Thyroid gland (tissue), 4 donors: Measurements from ENCODE around the gene CSF2. TPM values are rescaled to one million over a fixed set of nuclear protein-coding genes. Genes with fewer than 3 reads are reported as not detected.

ENCODE experiments used
- DNase-seq, 2 donors: peaks; one replicate each; pipeline ENCODE4 v3.0.0-alpha.2; 2019
- H3K27ac ChIP-seq, 3 donors: fragments of 200-600 bp; sonication (generic); 1 replicate in 2 of 3; 2 replicates in 1 of 3; pipeline ENCODE4 v1.5.1; 2016 to 2019; ENCODE audit warnings: mild to moderate bottlenecking in 1 of 3, moderate library complexity in 1 of 3
- H3K27me3 ChIP-seq: fragments of 200-600 bp; sonication (generic); one replicate; pipeline ENCODE4 v1.5.1; 2019
- H3K36me3 ChIP-seq, 2 donors: fragments of 200-600 bp; sonication (generic); one replicate each; pipeline ENCODE4 v1.5.1; 2016 to 2019
- H3K4me1 ChIP-seq, 2 donors: fragments of 200-600 bp; sonication (generic); one replicate each; pipeline ENCODE4 v1.5.1; 2017 to 2019
- H3K4me3 ChIP-seq, 3 donors: fragments of 200-600 bp; sonication (generic); replicated peaks in 1 of 3; 1 replicate in 2 of 3; 2 replicates in 1 of 3; pipeline ENCODE4 v1.5.1; 2016; ENCODE audit warnings: mild to moderate bottlenecking in 1 of 3
- H3K9me3 ChIP-seq: fragments of 200-600 bp; sonication (generic); one replicate; pipeline ENCODE4 v1.5.1; 2017
- POLR2A ChIP-seq, 2 donors: fragments of 450-650 bp; IDR thresholded peaks; one replicate each; pipeline ENCODE4 v1.6.1; 2017; ENCODE audit warnings: antibody characterized with exemption in 2 of 2, mild to moderate bottlenecking in 2 of 2, moderate library complexity in 1 of 2
- WGBS, 2 donors: methylation state at CpG; one replicate each; pipeline ENCODE4 v1.1.5; 2017; 5-methylcytosine and 5-hydroxymethylcytosine counted together
- intact Hi-C: fragments of 100-400 bp; cut with DNase I; formaldehyde crosslinking; loops from one replicate; pipeline ENCODE4 v1.15.1; 2023
- total RNA-seq, 4 donors: library from RNA; depleted of rRNA; stranded (reverse); fragments of >200 nt; gene quantifications; one replicate each; pipeline ENCODE4 v1.2.3, GENCODE V29; 2016
- TF ChIP-seq, protein P1 (sequence below), 6 experiments: fragments of 200-600 bp in 3 of 6; fragments of 450-650 bp in 3 of 6; sonication (generic) in 3 of 6; IDR thresholded peaks; one replicate each; pipeline ENCODE4 v1.5.1; 2016 to 2019; ENCODE audit warnings: antibody characterized with exemption in 6 of 6, mild to moderate bottlenecking in 2 of 6, inconsistent platforms in 1 of 6, moderate library complexity in 1 of 6

Gene CSF2
- total RNA-seq, 4 donors from 2014 or later: not detected

DNA sequence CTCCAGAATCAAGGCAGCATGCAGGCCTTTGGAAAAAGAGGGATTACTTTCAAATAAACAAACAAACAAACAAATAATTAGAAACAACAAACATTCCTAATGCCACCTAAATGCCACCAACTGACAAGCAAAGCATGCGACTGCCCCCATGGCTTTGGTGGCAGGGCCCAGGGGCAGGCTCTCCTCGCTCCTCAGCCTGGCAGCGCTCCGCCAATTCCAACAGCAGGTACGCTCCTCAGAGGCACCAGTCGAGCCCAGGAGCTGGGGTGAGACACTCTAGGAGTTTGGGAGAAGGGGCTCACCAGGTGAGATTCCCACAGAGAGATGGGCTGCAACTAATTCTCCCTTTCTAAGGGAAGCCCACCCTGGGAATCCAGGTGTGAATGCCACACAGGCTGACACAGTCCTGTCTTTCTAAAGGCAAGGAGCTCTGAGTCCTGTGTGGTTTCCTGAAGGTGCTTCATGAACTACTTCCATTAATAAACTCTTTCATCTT, 27.8 kb downstream of the CSF2 start:
- no peaks in the 10 kb centered on the region for H3K36me3 ChIP-seq
- TF ChIP-seq, protein P1, sequence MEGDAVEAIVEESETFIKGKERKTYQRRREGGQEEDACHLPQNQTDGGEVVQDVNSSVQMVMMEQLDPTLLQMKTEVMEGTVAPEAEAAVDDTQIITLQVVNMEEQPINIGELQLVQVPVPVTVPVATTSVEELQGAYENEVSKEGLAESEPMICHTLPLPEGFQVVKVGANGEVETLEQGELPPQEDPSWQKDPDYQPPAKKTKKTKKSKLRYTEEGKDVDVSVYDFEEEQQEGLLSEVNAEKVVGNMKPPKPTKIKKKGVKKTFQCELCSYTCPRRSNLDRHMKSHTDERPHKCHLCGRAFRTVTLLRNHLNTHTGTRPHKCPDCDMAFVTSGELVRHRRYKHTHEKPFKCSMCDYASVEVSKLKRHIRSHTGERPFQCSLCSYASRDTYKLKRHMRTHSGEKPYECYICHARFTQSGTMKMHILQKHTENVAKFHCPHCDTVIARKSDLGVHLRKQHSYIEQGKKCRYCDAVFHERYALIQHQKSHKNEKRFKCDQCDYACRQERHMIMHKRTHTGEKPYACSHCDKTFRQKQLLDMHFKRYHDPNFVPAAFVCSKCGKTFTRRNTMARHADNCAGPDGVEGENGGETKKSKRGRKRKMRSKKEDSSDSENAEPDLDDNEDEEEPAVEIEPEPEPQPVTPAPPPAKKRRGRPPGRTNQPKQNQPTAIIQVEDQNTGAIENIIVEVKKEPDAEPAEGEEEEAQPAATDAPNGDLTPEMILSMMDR (IDR thresholded peaks at IDR 0.05): no peak
- no peak for TF ChIP-seq POLR2A (IDR thresholded peaks at IDR 0.05)
- no peak for DNase-seq
- peaks cover 4 to 14% of the 10 kb centered on the region in 2 donors for H3K4me1 ChIP-seq
- H3K4me3 ChIP-seq: no peak overlapping the region
- intact Hi-C loops: no loop called here
- H3K27me3 ChIP-seq: no peaks in the 10 kb centered on the region
- WGBS, 2 donors: 94 to 97% methylated on average over 6 of the region's 6 CpGs
- H3K27ac ChIP-seq: no peak overlapping the region
- no peaks in the 10 kb centered on the region for H3K9me3 ChIP-seq

DNA sequence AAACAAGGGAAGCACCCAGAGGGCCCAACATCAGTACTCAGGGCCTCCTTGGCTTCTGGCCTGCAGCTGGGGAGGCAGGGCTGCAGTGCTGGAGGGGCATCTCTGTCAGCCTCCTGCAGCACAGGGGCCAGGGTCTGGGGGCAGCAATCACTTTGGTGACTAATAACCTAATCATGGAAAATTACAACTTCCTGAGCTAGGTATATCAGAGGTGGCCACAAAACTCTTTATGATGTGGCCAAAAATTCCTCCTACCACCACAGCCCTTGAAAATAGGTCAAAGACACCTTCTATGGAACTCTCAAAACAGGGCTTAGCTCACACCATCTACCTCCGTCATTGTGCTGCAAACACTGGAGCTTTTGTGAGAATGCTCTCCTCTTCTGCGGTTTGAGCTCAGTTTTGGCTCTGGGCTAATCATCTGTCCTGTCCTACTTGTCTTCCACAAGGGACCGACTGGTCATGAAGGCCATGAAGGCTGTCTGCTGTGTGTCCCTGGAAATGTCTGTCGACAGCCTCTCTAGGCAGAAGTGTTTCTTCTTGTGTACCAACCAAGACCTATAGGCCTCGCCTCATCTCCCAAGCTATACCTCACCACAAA, 28.6 kb downstream of the CSF2 start:
- intact Hi-C loops: no loop called here
- Histone ChIP-seq H3K4me3 (no peak overlapping the region), H3K27ac (no peak overlapping the region), H3K27me3 (no peaks in the 10 kb centered on the region), H3K36me3 (no peaks in the 10 kb centered on the region), H3K4me1 (peaks cover 4 to 14% of the 10 kb centered on the region in 2 donors), H3K9me3 (no peaks in the 10 kb centered on the region)
- 85 to 96% methylated on average over 5 of the region's 5 CpGs for WGBS, 2 donors
- DNase-seq: no peak
- TF ChIP-seq POLR2A (IDR thresholded peaks at IDR 0.05): no peak
- TF ChIP-seq, protein P1 (IDR thresholded peaks at IDR 0.05): no peak

DNA sequence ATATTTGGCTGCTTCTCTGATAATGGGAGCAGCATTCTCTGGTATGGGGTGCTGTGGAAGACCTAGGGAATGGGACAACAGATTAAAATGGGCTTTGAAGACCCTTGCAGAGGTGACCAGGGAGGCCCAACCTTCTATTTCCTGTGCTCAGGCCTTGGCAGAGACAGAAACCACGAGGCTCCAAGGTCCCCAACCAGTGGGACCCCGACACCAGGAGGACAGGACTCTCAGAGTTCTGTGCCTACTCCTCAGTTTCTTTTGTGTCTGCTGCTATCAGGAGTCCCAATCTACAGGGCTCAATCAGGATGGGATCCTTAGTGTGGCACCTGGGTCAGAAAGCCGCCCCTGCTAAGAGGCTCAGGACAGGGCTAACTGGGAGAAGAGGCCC, 29.3 kb downstream of the CSF2 start:
- Histone ChIP-seq H3K9me3 (no peaks in the 10 kb centered on the region), H3K27ac (peak overlapping the region in 2 of 3 donors; percentile 43 to 45), H3K4me3 (no peak overlapping the region), H3K4me1 (peaks cover 4 to 14% of the 10 kb centered on the region in 2 donors), H3K36me3 (no peaks in the 10 kb centered on the region), H3K27me3 (no peaks in the 10 kb centered on the region)
- 73 to 86% methylated on average over 2 of the region's 3 CpGs for WGBS, 2 donors
- intact Hi-C loops: no loop called here
- DNase-seq: no peak
- TF ChIP-seq, protein P1 (IDR thresholded peaks at IDR 0.05): no peak
- TF ChIP-seq POLR2A (IDR thresholded peaks at IDR 0.05): no peak

DNA sequence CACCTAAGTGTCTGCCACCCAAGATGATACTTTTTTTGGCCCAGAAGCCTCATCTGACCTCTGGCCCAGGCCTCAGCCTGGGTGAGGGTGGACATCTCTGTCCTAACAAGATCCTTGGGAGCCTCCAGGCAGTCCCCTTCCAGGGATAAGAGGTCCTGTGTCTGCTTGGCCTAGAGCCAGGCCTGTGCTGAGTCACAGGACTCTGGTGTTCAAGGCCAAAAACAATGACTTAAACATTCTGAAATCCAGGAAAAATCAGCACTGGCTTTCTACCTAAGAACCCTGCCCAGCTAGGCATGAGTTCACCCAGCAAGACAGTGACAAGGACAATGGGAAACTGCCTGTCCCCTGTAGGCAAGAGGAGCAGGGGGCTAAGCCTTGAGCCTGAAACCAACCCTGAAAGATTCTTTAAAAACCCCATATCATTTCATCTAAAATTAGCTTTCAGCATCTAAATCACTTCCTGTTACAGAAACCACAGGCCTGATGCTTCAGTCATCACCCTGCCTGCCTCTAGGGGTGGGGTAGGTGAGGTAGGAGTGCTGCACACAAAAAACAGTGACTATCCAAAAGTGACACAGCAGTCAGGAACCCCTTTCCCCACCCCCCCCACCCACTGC, 29.9 kb downstream of the CSF2 start:
- no peaks in the 10 kb centered on the region for H3K27me3 ChIP-seq
- no peak overlapping the region for H3K4me3 ChIP-seq
- peaks cover 4 to 14% of the 10 kb centered on the region in 2 donors for H3K4me1 ChIP-seq
- no peaks in the 10 kb centered on the region for H3K9me3 ChIP-seq
- DNase-seq: peak; percentile 71 to 83
- TF ChIP-seq, protein P1 (IDR thresholded peaks at IDR 0.05): no peak
- TF ChIP-seq POLR2A (IDR thresholded peaks at IDR 0.05): no peak
- H3K27ac ChIP-seq: peak overlapping the region in 2 of 3 donors; percentile 43 to 45
- H3K36me3 ChIP-seq: no peaks in the 10 kb centered on the region
- intact Hi-C loops: no loop called here

DNA sequence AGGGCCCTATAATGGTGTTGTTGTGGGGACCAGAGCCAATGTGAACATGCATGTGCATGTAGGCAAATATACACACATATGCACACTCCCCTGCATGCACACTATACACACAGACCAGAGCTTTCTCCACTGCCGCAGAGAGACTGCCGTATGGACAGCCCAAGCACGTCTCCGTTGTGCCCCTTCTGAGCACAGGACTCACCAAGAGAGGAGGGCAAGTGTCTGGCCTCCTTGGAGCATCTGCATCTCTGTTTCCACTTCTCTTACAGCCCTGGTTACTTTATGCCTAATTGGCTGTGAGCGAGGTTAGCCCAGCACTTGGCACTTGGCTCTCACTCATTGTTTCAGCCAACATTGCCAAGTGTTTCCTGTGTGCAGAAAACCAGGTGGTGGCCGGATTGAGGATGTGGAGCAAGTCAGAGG, 30.4 kb downstream of the CSF2 start:
- TF ChIP-seq, protein P1 (IDR thresholded peaks at IDR 0.05): no peak
- no peak for TF ChIP-seq POLR2A (IDR thresholded peaks at IDR 0.05)
- H3K27ac ChIP-seq: peak overlapping the region in 1 of 3 donors; percentile 43
- WGBS, 2 donors: 66 to 82% methylated on average over 6 of the region's 6 CpGs
- peaks cover 4 to 14% of the 10 kb centered on the region in 2 donors for H3K4me1 ChIP-seq
- no peak for DNase-seq
- intact Hi-C loops: no loop called here
- no peaks in the 10 kb centered on the region for H3K27me3 ChIP-seq
- H3K9me3 ChIP-seq: no peaks in the 10 kb centered on the region
- no peaks in the 10 kb centered on the region for H3K36me3 ChIP-seq
- no peak overlapping the region for H3K4me3 ChIP-seq
